HG03558 (cell line): ENCODE results near the gene PHF21B.
"Not testable (repeated sequence)": the region's sequence is repeated elsewhere in the genome, so short reads cannot be mapped to it uniquely, and the experiment has no call there.

Experiments
- ATAC-seq: cut with Tn5 transposase; IDR thresholded peaks from one replicate; pipeline ENCODE4 v1.9.1; 2021; ENCODE audit warnings: moderate number of reproducible peaks; ENCODE audit not compliant: unreplicated experiment; ENCODE audit errors: extremely low read depth

Gene PHF21B

DNA sequence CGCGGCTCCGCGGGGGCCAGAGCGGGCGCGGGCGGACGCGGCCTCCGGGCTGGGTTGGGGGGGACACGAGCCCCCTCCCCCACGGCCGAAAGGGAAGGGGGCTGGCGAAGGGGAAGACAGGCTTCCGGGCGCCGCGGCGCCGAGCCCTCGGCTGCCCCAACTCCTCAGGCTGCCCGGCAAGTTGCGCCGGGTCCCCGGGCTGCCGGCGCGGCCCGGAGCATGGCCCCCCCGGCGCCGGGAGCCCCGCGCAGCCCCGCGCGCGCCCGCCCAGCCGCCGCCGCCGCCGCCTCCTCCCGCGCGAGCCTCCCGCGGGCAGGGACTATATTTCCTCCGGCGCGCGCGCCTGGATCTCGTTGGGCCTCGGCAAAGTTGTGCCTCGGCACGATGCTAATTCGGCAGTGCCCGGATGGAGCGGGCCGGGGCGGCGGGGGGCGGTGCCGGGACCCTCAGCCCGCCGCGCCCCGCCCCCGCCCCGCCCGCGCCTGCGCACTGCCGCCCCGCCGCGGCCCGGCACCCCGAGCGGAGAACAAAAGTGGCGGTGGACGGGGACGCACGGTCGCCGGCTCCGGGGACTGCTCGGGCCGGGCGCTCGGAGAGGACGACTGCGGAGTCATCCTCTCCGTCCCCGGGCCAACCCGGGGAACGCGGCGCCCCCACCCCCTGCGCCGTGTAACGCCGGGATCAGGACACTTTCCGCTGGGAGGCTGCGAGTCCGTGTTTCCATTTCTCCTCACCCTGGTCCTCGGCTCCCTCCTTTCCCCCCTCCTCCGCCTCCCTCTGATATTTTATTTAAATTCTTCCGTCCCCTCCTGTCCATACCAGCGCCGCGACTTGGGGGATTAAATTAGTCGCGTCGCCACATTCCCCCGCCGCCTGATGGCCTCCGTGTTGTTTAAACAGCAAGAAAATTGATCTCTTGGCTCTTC, at the start of gene PHF21B:
PHF21B (minus strand) TSS at position 400 of the 926 bp plus-strand sequence. CDS start 456 bp downstream, outside the sequence.
- no peak for ATAC-seq

DNA sequence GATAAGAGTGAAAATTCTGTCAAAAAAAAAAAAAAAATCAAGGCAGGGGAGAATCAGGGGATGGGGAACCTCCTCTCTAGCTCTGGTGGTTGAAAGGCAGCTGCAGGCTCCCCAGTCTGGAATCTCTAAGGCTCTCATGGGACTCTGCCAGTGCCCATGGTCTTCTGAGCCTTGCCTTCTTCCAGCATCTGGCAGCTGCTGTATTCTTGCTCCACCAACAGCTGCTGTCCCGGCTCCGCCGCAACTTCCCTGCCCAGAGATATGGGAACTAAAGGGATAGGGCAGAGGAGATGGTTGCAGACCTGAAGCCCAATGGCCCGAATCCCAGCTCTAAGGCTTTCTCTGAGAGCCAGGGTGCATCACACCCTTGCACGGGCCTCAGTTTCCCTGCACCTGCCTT, 49.5 kb upstream of the PHF21B start:
- no peak for ATAC-seq

DNA sequence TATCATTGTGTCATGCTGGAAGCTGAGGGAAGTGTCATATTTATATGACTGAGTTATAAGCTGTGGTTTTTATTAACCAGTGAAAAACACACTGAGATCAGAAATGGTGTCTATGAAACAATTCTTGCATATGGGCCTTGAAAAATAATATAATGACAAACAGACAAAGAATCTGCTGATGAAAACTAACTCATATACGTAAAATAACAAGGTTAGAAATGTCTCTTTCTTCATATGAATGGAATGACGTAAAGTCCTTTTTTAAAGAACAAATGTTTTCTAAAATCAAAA, 48.8 kb upstream of the PHF21B start:
- no peak for ATAC-seq

DNA sequence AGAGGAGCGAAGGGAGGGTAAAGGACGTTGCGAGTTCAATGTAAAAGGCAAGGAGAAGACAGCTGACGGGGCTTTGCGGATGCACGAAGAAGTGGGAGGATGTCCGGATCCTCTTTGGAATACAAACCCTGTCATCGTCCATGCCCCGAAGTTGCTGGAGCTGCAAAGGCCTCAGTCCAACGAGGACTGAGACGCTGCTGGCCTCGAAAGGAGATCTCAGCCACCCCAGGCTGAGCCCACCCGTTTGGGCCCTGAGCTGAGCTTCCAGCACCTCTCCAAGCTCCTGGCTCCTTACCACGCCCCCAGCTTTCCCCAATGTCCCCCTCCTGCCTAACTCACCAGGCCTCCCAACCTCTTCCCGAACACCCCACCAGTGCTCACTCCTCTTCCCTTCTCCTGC, 46.1 kb upstream of the PHF21B start:
- no peak for ATAC-seq

DNA sequence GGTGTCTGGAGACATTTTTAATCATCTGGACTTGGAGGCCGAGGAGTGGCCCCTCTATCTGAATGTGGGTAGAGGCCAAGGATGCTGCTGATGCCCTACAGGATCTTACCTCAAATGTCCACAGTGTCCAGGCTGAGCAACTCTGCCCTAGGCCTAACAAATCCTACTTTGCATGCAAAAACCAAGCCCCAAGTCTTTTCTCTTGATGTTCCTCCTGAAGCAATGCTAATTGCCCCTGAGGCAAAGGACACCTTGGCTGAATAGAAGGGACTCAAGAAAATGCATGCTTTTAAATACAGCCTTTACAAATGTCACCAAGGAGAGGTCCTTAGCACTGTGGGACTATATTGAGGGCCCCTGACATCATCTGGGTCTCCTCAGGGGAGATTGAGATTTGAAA, 43.8 kb upstream of the PHF21B start:
- no peak for ATAC-seq

DNA sequence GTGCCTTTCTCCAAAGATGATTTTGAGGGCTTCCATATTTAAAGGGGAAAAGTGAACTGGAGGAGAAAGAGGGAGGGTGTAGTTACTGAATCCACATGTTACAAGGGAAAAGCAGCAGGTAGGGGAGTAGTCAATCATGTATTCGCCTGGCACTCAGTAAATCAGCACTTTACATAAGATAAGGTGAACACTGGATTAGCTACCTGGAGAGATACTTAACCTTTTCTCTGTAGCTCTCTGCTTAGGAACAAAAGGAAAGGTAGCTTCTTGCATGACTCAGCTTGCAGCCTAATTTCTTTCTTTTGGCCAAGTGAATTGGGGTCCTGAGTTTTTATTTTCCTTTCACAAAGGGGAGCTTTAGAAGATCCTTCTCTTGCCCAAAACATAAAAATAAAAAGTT, 43.3 kb upstream of the PHF21B start:
- ATAC-seq: no peak

DNA sequence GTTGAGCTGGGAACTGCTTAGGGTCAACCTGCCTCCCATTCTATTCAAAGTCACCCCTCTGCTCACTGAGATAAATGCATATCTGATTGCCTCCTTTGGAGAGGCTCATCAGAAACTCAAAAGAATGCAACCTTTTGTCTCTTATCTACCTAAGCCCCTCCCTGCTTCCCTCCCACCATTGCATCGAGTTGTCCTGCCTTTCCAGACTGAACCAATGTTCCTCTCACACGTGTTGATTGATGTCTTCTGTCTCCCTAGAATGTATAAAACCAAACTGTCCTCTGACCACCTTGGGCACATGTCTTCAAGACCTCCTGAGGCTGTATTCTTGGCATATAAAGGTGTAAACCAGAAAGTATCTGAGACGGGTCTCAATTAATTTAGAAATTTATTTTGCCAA, 42.9 kb upstream of the PHF21B start:
- ATAC-seq: not testable (repeated sequence)

DNA sequence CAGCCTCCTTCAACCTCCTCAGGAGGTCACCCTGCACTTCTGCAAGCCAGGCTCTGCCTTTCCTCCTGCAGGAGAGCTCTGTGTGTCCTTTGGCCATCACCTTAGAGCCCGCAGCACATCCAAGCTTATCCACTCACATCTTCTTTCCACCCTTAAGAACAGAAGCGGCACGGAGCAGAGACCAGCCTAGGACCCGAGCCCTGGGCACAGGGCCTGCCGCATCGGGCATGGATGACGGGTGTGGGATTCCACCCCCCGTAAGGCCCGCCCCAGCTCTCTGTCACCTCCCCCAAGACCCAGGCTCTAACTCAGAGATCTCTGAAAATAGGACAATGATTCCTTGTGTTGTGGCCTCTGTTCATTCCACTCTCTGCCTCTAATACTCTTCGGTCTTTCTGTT, 42.1 kb upstream of the PHF21B start:
- ATAC-seq: no peak

DNA sequence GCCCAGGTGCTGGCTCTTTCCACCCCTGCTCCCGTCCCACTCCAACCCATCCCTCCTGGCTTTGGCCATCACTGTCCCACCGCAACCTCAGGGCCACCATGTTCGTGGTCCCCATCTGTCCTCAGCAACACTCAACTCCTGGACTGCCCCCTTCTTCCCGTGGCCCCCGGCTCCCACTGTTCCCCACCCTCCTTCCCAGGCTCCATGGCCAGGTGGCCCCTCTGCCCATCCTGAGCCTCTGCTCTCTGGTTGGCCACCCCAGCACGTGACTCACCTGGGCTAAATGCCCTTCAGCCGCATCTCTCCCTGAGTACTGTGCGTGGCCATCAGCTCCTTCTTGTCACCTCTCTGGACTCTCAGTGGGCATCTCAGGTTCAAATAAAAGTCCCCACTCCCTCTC, 41.6 kb upstream of the PHF21B start:
- ATAC-seq: no peak

DNA sequence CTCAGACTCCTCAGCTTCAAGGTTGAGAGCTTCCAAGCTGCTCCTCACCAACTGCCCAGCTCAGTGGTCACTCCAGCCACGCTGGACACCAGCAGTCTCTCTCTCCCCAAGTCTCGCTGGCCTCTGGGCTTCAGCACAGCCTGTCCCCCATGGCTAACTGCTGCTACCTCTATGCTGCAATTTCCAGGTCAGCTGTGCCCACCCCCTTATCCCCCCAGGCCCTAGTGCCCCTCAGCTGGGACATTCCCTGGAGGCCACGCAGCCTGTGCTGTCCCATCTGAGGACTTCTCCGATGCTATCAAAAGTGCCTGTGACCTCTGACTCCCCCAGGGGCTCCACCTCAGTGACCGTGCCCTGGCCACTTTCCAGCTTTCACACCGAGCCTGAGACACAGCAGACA, 37.5 kb upstream of the PHF21B start:
- ATAC-seq: no peak

DNA sequence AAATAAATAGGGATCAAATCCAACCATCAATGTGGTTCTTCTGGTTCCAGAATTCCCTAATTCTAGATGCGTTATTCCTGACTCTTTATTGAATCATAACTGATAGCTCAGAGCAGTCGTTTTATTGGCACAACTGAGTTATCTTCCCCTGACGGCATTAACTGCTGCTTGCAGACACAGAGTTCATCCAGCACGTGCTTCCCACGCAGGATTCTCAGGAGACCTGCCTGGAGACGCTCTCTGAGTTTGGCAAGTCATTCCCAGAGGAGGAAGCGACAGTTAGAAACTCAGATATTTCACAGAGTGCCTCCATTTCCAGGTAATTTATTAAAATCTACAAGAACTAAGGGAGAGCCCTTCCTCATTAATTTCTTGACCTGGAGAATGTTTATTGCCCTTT, 35.4 kb upstream of the PHF21B start:
- no peak for ATAC-seq

DNA sequence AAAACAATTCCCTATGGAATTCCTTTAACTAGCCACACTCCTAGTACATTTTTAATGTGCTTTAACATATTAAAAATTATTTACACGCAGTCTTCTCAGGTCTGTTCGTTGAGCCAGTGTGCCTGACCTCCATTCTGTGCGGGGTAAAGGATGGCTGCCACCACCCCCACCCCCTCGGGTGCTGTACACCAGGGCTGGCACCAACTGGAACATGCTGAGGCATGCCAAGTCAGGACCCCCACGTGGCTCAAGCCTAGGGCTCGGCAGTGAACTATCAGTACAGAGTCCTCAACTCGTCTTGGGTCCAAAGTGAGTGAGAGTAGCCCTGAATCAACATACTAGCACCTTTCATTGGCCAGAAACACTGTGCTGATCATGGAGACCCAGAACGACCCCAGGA, 32.5 kb upstream of the PHF21B start:
- ATAC-seq: no peak

DNA sequence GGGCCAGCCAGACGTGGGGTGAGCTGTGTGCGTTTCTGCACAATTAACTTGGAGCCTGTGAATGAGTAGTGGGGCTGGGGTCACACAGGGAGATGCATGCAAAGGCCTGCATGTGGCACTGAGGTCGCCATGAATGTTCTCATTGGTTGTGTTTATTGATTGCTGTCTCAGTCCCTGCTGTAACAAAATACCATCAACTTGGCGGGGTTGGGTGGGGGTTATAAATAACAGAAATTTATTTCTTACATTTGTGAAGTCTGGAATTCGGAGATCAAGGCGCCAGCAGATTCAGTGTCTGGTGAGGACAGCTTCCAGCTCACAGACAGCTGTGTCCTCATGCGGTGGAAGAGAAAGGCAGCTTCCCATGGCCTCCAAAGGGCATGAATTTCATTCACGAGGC, 29.3 kb upstream of the PHF21B start:
- no peak for ATAC-seq

DNA sequence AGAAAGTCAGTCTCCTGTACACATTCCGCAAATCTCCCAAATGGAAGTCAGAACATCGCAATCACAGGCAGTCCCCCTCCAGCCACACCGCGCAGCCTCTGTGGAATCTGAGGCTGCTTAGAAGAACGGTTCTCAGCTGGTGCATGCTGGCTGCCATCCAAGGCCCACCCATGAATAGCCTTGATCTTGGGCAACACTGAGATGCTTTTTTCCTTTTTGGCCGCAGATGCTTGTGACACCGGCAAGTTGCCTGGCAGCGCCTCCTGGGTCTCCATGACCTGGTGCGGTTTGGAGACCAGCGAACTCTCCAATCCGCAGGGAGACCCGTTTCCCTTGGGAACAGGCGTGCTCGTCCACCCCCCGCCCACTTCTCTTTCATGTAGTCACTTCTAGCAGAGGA, 26.3 kb upstream of the PHF21B start:
- ATAC-seq: no peak

DNA sequence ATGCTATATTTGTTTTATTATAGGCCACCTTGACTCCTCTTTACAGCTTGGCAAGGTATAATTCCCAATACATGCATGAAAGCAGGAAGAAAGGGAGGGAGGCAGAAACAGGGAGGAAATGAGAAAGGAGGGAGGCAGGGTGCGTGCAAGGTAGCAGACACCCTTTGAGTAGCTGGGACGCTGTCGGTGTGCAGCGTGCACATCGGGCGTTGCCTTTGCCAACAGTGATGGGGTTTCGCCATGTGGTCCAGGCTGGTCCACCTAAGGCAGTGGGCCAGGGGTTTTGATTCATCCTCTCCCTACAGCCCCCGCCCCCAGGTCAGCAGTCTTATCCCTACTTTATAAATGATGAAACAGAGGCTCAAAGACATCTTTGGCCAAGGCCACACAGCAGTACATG, 25.0 kb upstream of the PHF21B start:
- no peak for ATAC-seq

DNA sequence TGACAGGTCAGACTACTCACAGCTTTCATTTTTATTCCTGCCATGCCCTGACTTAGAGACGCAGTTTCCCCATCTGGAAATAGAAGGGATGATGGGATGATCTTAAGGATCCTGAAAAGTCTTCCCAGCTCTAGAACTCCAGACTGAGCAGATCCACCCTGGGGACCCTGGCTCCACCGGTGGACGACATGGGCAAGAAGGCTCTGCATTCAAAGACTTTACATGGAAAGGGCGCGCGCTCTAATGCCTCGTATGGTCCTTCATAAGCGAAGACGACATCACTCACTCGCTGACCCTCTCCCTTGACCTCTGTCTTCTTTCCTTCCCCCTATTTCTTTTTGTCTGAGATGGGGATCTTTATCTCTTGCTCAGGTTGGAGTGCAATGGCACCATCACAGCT, 24.4 kb upstream of the PHF21B start:
- no peak for ATAC-seq

DNA sequence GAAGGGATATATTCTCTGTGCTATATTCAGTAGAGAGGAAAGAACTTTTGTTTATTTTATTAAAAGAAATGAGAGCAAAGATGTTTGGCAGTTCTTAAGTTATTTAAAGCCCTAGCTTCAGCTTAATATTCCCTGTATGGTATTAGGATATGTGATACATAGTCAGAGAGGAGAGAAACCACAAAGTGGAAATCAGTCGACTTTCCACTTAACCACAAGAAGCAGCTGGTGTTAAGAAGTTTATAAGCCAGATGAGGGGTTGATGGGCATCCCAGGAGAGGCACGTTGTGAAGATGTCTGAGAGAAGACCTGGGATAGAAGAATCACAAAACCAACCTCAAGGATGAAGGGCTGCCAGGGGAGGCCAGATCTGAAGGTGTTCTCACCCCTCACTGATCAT, 23.3 kb upstream of the PHF21B start:
- ATAC-seq: no peak

DNA sequence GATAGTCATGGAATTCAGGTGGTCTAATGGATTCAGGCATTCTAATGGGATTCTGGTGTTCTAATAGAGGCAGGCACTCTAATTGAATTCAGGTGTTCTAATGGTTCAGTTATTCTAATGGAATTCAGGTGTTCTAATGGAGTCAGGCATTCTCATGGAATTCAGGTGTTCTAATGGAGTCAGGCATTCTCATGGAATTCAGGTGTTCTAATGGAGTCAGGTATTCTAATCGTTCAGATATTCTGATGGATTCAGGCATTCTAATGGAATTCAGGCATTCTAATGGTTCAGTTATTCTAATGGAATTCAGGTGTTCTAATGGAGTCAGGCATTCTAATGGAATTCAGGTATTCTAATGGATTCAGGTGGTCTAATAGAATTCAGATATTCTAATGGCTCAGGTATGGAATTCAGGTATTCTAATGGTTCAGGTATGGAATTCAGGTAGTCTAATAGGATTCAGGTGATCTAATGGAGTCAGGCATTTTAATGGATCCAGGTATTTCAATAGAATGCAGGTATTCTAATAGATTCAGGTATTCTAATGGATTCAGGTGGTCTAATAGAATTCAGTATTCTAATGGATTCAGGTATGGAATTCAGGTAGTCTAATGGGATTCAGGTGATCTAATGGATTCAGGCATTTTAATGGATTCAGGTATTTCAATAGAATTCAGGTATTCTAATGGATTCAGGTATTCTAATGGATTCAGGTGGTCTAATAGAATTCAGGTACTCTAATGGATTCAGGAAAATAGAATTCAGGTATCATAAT, 22.0 kb upstream of the PHF21B start:
- no peak for ATAC-seq

DNA sequence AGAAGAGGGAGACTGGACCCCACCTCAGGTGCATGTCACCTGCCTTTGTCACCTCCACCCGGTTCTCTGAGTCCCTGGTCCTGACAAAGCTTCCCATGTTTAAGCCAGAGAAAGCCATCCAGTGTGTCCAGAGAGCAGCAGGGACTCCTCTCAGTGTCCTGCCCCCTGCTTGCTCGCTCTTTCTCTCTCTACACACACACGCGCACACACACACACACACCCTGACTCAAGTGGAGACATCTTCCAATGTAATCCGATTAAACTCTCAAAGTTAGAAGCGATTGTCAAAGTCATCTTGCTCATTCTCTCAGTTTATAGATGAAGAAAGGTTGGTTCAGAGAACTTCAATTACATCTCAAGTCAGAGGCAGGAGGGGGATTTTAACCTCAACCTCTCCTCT, 19.7 kb upstream of the PHF21B start:
- ATAC-seq: no peak

DNA sequence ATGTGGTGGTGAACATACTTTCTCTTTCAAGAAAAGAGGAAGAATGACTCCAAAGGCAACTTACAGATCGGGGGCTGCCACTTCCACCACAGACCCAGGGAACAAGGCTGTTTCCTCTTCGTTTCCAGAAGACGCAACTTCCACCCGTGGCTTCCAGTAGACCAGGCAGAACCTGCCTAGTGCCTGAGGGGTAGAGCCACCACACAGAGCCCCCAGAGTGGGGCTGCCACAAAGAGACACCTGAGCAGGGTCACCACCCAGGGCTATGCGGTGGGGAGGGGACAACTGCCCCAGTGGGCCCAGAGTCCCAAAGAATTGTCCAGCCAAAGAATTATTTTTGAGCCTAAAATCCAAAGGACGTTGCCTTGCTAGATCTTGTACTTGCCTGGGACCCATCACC, 16.7 kb upstream of the PHF21B start:
- no peak for ATAC-seq

DNA sequence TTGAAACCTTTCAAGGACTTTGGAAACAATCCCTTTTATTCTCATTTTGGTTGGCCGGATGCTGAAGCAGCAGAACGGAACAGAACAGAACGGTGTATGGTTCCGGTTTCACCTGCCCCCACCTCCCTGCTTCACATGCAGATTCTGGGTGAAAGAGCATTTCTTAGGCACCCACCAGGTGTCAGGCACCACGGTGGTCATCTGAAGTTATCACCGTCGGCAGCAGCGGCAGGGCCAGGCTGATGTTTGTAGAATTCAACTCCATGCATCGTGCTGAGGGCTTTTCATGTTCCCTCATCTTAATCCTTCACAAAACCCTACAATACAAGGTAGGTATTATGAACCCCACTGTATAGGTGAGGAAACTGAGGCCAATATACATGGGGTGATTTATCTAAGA, 13.6 kb upstream of the PHF21B start:
- ATAC-seq: no peak
